Dedifferentiated amniotic fluid mesenchymal stem cell (primary cell): Measurements from ENCODE around the gene FRMD4B.

Experiments used
- DNase-seq: peaks from one replicate; pipeline ENCODE4 v3.0.0-alpha.2; 2016; ENCODE audit errors: extremely low spot score

The FRMD4B gene

GRCh38 chr3:69203631-69204314 lies 182.1 kb downstream of the FRMD4B start:
- no peak for DNase-seq

GRCh38 chr3:69201658-69202057 lies 184.2 kb downstream of the FRMD4B start:
- no peak for DNase-seq

- DNase-seq = no peak
Measured at GRCh38 chr3:69200384-69201068, 185.4 kb downstream of the FRMD4B start.

GRCh38 chr3:69199942-69200341 lies 185.9 kb downstream of the FRMD4B start:
- no peak for DNase-seq

- DNase-seq = no peak
Measured at GRCh38 chr3:69197922-69198530, 187.9 kb downstream of the FRMD4B start.

GRCh38 chr3:69197455-69197854 lies 188.4 kb downstream of the FRMD4B start:
- DNase-seq = no peak

DNA sequence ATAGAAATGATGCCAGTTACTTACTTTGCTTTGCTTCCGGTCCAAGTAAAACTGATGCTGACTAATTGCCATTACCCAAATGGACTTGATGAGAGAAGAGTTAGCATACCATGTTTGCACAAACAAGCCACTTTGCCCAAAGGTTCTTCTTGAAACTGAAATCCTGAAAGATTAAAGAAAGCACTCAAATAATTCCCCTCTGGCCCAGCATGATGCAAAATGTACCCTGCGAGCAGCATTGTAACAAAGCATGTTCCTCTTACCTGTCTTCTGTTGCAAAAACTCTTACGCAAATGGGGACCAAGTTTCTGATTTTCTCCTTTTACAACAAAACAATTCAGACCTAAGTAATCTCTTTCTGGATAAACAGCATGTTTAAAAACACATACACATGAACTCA lies 189.0 kb downstream of the FRMD4B start:
- no peak for DNase-seq

DNA sequence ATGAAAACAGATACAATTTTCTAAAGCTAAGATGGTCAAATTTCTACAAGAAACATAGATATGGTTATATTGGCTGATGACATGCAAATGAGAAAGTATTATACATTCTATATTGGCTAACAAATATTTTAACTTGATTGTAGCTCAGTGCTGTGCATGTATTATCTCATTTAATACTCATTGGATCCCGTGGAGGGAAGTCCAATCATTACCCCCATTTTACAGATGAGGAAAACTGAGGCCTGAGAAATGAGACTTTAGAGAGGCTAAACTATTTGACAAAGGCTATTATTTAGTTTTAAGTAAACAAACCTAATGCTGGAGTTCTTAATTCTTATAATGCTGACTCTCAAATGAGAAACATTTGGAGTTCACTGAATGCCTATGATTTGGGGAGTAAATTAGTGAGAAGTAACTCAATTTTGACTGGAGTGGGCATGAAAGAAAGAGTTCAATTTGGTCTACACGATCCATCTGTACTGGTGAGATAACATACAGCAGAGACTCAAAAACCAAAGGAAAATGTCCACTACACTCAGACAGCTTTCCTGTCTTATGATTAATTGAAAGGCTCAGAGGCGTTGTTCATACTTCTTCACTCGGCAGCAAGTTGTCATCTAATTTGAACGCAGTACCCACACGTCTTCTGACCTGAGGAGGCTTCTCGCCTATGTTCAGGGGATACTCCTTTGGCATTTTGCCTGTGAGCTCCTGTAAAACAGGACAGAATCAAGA lies 191.3 kb downstream of the FRMD4B start:
- no peak for DNase-seq

GRCh38 chr3:69193749-69194148 lies 192.1 kb downstream of the FRMD4B start:
- DNase-seq = no peak

DNA sequence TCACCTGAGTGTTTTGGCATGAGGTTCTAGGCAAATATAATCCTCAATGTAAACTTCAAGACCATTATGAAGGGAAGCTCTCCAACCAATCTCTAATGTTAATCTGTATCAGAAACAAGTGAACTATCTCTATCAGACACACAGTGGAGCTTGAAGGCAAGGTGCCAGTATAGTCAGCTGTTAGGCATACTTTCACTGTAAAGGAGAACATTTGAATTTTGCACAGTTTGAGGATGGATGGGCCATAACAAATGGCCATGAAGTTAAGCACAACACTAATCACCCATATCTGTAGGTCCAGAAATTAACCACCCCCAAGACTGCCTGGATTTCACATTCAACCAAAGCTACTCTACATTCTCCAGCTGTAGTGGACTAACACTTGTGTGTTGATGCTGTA lies 194.4 kb downstream of the FRMD4B start:
- no peak for DNase-seq

DNA sequence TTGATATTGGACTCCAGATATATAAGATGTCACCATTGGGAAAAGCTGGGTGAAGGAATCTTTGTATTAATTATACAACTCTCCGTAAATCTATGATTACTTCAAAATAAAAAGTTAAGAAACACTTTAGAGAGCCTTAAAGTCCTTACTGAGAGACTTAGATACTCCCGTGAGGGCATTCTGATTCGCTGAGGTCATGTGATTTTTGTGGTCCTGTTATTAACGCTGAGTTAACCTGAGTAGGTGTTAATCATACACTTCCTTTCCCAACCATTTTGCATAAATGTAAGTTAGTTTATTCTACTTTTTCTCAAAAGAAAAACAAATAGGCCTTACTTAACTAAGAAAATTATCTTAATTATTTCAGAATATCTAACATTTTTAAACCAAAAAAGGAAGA lies 196.4 kb downstream of the FRMD4B start:
- no peak for DNase-seq

- no peak for DNase-seq
Measured at GRCh38 chr3:69186575-69187093, 199.3 kb downstream of the FRMD4B start.

DNA sequence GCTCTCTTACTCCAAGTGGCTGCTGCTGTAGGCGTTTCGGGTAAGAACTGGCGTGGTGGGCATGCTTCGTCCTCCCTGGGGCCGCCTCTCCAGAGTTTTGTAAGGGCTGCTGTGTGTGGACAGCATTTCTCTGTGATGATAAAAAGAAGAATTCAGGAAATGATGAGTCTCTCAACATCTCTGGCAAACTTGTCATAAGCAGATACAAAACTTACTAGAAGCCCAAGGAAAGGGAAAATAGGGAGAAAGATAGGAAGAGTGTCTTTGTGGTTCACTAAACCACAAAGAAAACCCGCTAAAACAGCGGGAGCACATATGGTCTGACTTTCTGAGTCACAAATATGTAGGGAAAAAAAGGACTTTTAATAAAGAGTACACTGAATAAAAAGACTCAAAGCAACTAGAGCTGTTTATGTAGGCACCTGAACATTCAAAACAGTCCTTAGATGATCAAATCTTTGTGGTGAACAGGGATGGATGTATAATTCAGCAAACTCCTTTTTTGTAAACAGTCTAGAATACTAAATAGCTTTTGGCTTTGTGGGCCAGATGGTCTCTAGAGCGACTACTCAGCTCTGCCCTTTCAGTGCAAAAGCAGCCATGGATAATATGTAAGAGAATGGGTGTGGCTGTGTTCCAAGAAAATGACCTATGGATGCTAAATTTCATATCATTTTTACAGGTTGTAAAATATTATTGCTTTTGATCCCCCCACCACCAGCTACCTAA lies 203.1 kb downstream of the FRMD4B start:
- DNase-seq = peak; percentile 30

DNA sequence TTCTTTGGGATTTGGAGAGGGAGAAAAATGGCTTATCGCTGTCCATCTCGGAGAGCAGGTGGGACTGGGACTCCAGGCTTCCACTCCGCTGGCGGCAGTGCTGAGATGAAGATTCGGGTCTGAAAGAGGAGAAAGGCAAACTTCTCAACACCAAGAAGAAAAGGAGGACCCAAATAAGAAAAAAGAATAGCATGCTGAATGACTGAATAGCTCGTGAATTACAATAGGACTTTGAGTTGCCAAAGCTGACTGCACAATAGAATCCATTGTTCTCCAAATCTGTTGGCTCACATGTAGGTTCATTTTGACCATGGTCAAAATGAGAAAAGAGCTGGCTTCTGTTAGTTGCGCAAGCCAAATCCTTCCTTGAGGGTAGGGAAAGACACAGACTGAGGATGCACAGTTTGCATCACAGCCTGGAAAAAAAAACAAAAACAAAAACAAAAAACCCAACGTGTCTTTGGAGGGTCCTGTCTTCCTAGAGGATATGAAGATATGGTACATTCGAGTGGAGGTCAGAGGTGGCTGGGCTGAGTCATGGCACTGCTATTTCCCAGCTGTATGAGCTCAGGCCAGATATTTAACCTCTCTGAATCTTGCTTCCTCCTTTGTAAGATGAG lies 204.2 kb downstream of the FRMD4B start:
- no peak for DNase-seq

DNA sequence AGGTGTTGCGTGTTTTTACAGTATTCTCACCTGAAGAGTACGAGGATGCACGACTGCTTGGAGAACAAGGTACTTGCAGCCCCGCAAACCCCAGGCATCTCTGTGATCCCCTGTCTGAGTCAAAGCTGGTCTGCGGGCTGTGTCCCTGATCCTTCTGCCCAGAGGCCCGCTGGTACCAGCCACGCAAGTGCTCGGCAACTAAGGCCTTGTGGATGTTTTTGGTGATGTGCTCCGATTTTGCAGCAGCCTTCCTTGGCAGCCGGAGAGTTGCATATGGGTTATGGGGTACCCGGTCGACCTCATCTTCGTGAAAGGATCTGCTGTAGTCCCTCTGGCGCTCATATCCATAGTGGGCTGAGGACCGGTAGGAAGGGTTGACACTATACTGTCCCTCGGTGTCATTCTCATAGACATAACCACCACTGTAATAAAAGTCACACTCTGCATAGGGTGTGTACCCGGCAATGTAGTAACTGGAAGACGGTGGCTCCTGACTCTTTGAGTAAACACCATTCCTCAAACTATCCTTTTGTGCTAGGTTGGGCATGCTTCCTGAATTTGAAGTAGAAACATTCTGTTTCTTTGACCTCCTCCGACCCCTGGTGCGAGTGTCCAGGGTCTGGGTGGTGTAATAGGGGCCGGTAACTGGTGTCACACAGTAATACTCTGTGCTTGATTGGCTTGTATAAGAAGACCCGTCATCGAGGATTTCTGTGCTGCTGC lies 204.9 kb downstream of the FRMD4B start:
- DNase-seq = no peak

- DNase-seq = no peak
Measured at GRCh38 chr3:69179740-69180372, 206.0 kb downstream of the FRMD4B start.

- no peak for DNase-seq
Measured at GRCh38 chr3:69178838-69179739, 206.8 kb downstream of the FRMD4B start.

- DNase-seq = no peak
Measured at GRCh38 chr3:69178082-69178481, 207.8 kb downstream of the FRMD4B start.
